Measurements from ENCODE around the gene HS6ST2.
A peak's percentile ranks its signal among the peaks of the same experiment; 100 is the strongest.

HS6ST2 gene

GRCh38 chrX:132848296-132848970 lies 110.0 kb downstream of the HS6ST2 start:
- no peak for DNase-seq (ENCODE audit: low read depth, low spot score)

- DNase-seq (ENCODE audit: low read depth, low spot score) = no peak
These were observed 115.1 kb downstream of the HS6ST2 start for GRCh38 chrX:132843363-132843762.

GRCh38 chrX:132842460-132843238 lies 115.8 kb downstream of the HS6ST2 start:
- DNase-seq (ENCODE audit: low read depth, low spot score) = no peak

- DNase-seq (ENCODE audit: low read depth, low spot score) = no peak
These were observed 120.5 kb downstream of the HS6ST2 start for GRCh38 chrX:132837967-132838366.

- no peak for DNase-seq (ENCODE audit: low read depth, low spot score)
These were observed 121.3 kb downstream of the HS6ST2 start for GRCh38 chrX:132837126-132837525.

GRCh38 chrX:132836471-132836870 lies 122.0 kb downstream of the HS6ST2 start:
- no peak for DNase-seq (ENCODE audit: low read depth, low spot score)

GRCh38 chrX:132834741-132835140 lies 123.7 kb downstream of the HS6ST2 start:
- no peak for DNase-seq (ENCODE audit: low read depth, low spot score)

- no peak for DNase-seq (ENCODE audit: low read depth, low spot score)
These were observed 124.3 kb downstream of the HS6ST2 start for GRCh38 chrX:132834109-132834508.

- peak; percentile 21 for DNase-seq (ENCODE audit: low read depth, low spot score)
These were observed 125.1 kb downstream of the HS6ST2 start for GRCh38 chrX:132833373-132833772.

GRCh38 chrX:132831336-132831973 lies 127.0 kb downstream of the HS6ST2 start:
- DNase-seq (ENCODE audit: low read depth, low spot score) = no peak

- DNase-seq (ENCODE audit: low read depth, low spot score) = no peak
These were observed 135.8 kb downstream of the HS6ST2 start for GRCh38 chrX:132822634-132823012.

GRCh38 chrX:132821974-132822633 lies 136.3 kb downstream of the HS6ST2 start:
- DNase-seq (ENCODE audit: low read depth, low spot score) = no peak

- no peak for DNase-seq (ENCODE audit: low read depth, low spot score)
These were observed 137.8 kb downstream of the HS6ST2 start for GRCh38 chrX:132820675-132821074.

- DNase-seq (ENCODE audit: low read depth, low spot score) = no peak
These were observed 138.6 kb downstream of the HS6ST2 start for GRCh38 chrX:132819711-132820264.

- DNase-seq (ENCODE audit: low read depth, low spot score) = no peak
These were observed 139.8 kb downstream of the HS6ST2 start for GRCh38 chrX:132818638-132819037.

- no peak for DNase-seq (ENCODE audit: low read depth, low spot score)
These were observed 142.8 kb downstream of the HS6ST2 start for GRCh38 chrX:132815643-132816042.

- DNase-seq (ENCODE audit: low read depth, low spot score) = no peak
These were observed 147.3 kb downstream of the HS6ST2 start for GRCh38 chrX:132810964-132811712.

- DNase-seq (ENCODE audit: low read depth, low spot score) = no peak
These were observed 147.9 kb downstream of the HS6ST2 start for GRCh38 chrX:132810488-132810887.

GRCh38 chrX:132809581-132809980 lies 148.8 kb downstream of the HS6ST2 start:
- no peak for DNase-seq (ENCODE audit: low read depth, low spot score)

- DNase-seq (ENCODE audit: low read depth, low spot score) = no peak
These were observed 150.9 kb downstream of the HS6ST2 start for GRCh38 chrX:132807411-132808030.

GRCh38 chrX:132802033-132802432 lies 156.4 kb downstream of the HS6ST2 start:
- DNase-seq (ENCODE audit: low read depth, low spot score) = no peak
